Fibroblast of pulmonary artery (primary cell): Measurements from ENCODE around the gene TBX1.

ENCODE experiments used
- DNase-seq: peaks from one replicate; pipeline ENCODE4 v3.0.0-alpha.2; 2010; ENCODE audit warnings: low read depth
- H3K4me3 ChIP-seq: replicated peaks from 2 replicates; pipeline ENCODE4 v1.5.1; 2011; ENCODE audit warnings: low read depth, mild to moderate bottlenecking, control low read depth, low read length, moderate library complexity
- TF ChIP-seq, protein P1 (sequence below): IDR thresholded peaks from 2 replicates; pipeline ENCODE4 v1.5.1; 2011; ENCODE audit warnings: mild to moderate bottlenecking, control low read depth, low read length, inconsistent platforms; ENCODE audit errors: missing control alignments

The TBX1 gene

DNA sequence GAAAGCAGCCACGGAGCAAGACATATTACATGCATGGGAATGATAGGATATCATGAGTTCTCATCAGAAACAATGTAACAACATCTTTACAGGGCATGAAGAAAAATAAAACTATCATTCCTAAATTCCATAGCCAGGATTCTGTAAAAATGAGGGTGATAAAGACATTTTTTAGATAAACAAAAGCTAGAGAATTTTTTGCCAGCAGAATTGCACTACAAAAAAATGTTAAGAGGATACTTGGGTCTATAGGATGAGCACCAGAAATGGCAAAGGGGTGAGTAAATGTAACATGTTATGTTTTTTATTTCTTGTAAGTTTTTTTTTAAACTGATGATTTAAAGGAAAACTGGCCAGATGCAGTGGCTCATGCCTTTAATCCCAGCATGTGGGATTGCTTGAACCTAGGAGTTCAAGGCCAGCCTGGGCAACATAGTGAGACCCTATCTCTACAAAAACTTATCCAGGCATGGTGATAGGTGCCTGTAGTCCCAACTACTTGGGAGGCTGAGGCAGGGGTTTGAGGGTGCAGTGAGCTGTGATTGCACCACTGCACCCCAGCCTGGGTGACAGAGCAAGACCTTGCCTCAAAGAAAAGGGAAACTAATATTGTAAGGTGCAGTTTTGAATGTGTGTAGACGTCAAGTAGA lies 33.2 kb downstream of the TBX1 start:
- TF ChIP-seq, protein P1, sequence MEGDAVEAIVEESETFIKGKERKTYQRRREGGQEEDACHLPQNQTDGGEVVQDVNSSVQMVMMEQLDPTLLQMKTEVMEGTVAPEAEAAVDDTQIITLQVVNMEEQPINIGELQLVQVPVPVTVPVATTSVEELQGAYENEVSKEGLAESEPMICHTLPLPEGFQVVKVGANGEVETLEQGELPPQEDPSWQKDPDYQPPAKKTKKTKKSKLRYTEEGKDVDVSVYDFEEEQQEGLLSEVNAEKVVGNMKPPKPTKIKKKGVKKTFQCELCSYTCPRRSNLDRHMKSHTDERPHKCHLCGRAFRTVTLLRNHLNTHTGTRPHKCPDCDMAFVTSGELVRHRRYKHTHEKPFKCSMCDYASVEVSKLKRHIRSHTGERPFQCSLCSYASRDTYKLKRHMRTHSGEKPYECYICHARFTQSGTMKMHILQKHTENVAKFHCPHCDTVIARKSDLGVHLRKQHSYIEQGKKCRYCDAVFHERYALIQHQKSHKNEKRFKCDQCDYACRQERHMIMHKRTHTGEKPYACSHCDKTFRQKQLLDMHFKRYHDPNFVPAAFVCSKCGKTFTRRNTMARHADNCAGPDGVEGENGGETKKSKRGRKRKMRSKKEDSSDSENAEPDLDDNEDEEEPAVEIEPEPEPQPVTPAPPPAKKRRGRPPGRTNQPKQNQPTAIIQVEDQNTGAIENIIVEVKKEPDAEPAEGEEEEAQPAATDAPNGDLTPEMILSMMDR: no peak

DNA sequence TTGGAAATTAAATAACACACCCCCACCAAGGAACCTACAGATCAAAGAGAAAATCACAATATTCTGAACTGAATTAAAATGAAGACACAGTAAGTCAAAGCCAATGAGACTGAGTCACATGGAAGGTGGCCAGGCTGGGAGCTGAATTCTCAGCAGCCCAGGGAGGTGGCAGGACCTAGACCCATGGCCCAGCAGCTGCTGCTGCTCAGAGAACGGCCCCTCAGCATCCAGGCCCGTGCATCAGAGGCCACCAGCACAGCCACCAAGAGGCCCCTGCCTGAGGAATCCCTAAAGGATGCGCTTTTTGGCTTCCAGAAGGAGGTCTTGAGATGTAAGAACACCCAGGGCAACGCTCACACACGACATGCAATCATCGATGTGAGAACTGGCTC lies 35.0 kb downstream of the TBX1 start:
- H3K4me3 ChIP-seq: no peak overlapping the region
- TF ChIP-seq, protein P1: no peak
- no peak for DNase-seq

More for the DNA sequence above, 33.2 kb downstream of the TBX1 start:
- no peak overlapping the region for H3K4me3 ChIP-seq
- no peak for DNase-seq

DNA sequence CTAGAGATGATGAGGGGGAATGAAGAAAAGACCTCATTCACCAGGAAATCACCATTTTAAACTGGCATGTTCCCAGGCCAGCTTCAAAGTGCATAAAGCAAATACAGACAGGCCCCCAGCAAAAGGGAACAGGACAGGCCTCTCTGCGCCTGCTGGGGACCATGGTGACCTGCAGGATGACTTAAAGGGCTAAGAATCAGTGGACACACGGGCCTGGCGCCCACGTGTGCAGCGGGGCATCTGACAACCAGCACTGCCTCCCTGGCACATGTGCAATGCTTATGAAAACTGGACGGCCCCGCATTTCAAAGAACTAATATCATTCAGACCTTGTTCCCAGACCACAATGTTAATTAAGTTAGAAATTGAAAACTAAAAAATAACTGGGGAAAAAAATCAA lies 35.6 kb downstream of the TBX1 start:
- H3K4me3 ChIP-seq: no peak overlapping the region
- TF ChIP-seq, protein P1: no peak
- DNase-seq: no peak

DNA sequence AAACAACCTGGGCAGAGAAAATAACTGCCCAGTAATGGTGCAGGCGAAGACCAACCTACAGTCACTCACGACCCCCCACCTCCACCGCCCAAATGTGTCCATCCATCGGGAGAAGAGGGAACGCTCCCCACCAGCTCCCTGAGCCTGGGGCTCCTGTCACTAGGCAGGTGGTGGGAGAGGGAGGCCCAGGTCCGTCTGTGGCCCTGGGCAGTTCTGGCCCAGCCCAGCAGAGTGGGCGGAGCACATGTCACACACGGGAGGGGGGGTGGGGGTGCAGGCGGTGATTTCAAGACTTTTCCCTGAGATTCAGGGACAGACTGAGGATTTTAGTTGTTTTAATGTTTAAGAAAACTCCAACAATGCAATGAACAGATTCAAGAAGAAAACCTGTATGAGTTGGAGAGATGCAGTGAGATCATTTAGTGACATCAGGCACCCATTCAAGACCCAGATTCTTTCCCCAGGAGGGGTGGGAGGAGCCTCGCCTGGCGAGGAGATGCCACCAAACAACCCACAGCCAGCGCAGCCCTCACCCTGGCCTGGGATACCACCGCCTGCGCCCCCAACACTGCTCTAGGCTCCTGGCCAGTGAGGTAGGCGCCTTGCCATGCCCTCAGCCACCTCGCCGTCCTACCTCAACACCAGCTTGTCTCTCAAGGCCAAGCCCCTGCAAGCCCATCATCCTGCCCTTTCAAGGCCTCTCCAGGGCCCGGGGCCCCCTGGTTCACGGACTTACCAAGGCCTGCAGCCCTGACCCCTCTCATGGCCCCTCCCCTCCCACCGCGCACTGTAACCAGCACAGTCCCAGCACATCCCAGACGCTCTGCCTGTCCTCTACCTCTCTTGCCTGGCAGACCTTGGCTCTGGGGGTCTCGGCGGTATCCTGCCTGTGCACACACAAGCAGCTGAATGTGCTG lies 36.8 kb downstream of the TBX1 start:
- H3K4me3 ChIP-seq: no peak overlapping the region
- TF ChIP-seq, protein P1: no peak
- DNase-seq: no peak

DNA sequence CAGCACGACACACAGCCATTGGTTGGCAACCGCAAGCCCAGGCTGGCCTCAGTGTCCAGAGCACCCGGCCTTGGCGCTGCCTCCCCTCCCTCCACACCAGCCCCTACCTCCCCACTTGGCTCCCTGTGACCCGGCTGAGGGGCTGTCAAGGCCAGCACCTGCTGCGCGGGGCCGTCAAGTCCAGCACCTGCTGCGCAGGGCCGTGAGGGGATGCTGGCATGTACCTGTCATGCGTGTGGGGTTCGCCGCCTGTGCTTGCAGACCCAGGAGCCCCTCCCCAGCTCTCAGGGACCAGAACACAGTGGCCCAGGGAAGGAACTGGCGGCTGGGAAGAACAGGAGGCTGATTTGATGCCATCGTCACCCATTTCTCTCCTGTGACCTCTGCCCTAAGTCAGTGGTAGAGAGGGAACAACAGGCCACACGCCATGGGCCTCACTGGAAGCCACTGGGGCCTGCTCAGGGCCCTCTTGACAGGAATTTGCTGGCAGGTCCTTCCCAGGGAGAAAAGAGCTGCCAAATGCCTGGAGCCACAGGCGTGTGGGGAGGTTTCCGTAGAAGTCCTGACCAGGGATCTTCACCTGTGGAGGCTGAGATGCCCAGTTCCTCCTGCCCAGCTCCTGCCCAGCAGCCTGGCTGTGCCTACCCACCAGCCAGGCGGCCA lies 37.6 kb downstream of the TBX1 start:
- no peak for DNase-seq
- TF ChIP-seq, protein P1: no peak
- no peak overlapping the region for H3K4me3 ChIP-seq

DNA sequence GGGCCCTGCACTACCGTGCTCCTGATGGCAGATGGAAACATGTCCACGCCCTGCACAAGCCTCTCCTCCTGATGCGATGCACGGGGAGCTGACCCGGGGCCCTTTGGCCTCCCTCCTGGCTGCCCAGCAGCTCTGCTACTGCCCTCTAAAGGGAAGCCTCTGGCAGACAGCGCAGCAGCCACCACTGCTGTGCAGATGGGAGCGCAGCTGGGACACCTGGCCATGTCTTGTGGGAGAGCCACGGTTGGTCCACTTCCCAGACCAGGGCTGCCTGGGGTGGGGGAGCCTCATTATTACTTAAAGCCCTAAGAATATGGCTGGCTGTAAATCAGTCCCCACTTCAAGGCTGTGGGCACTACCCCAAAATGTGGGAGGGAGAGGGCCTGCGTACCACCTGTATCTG lies 38.3 kb downstream of the TBX1 start:
- TF ChIP-seq, protein P1: no peak
- no peak overlapping the region for H3K4me3 ChIP-seq
- DNase-seq: no peak
